ENCODE data around the gene RBM38.

- TF ChIP-seq POLR2A (IDR thresholded peaks at IDR 0.05) (no peak), CTCF (IDR thresholded peaks at IDR 0.05) (no peak)
These were observed 37.8 kb upstream of the RBM38 start for GRCh38 chr20:57353351-57353750.
